ENCODE results near the gene TCEAL3.
"Not testable (repeated sequence)": the region's sequence is repeated elsewhere in the genome, so short reads cannot be mapped to it uniquely, and the experiment has no call there.

- not testable (repeated sequence) for TF ChIP-seq POLR2A, CTCF, POLR2AphosphoS5 (IDR thresholded peaks at IDR 0.05)
These were observed 30.9 kb downstream of the TCEAL3 start for GRCh38 chrX:103638479-103639346.
